NT2/D1 (cell line): ENCODE results near the gene NAV2.

Experiments used
- DNase-seq: peaks from one replicate; pipeline ENCODE4 v3.0.0-alpha.2; 2011; ENCODE audit warnings: low read depth, low spot score
- H3K27me3 ChIP-seq: 2 replicates; pipeline ENCODE4 v1.6.0; 2011; ENCODE audit warnings: mild to moderate bottlenecking; ENCODE audit not compliant: insufficient read length, insufficient read depth
- H3K36me3 ChIP-seq: 2 replicates; pipeline ENCODE4 v1.6.1; 2011; ENCODE audit warnings: mild to moderate bottlenecking, low read length, mixed read lengths; ENCODE audit not compliant: insufficient read depth, insufficient read length
- H3K4me1 ChIP-seq: 2 replicates; pipeline ENCODE4 v1.5.1; 2011; ENCODE audit not compliant: insufficient read depth, insufficient read length
- H3K4me3 ChIP-seq: 2 replicates; pipeline ENCODE4 v1.5.1; 2011; ENCODE audit warnings: low read depth; ENCODE audit not compliant: insufficient read length
- H3K9ac ChIP-seq: 2 replicates; pipeline ENCODE4 v1.6.0; 2011; ENCODE audit warnings: low read depth; ENCODE audit not compliant: insufficient read length
- H3K9me3 ChIP-seq: 2 replicates; pipeline ENCODE4 v1.5.1; 2011; ENCODE audit warnings: mild to moderate bottlenecking, low read length; ENCODE audit not compliant: insufficient read depth
- SUZ12 ChIP-seq: IDR thresholded peaks from 2 replicates; pipeline ENCODE4 v1.6.1; 2011; ENCODE audit not compliant: insufficient read length, insufficient read depth; ENCODE audit errors: extremely low read depth
- YY1 ChIP-seq: IDR thresholded peaks from 2 replicates; pipeline ENCODE4 v1.6.1; 2011; ENCODE audit not compliant: insufficient read length, insufficient read depth
- ZNF274 ChIP-seq: IDR thresholded peaks from 2 replicates; pipeline ENCODE4 v1.6.1; 2011; ENCODE audit warnings: mild to moderate bottlenecking, low read depth, low read length

The NAV2 gene

DNA sequence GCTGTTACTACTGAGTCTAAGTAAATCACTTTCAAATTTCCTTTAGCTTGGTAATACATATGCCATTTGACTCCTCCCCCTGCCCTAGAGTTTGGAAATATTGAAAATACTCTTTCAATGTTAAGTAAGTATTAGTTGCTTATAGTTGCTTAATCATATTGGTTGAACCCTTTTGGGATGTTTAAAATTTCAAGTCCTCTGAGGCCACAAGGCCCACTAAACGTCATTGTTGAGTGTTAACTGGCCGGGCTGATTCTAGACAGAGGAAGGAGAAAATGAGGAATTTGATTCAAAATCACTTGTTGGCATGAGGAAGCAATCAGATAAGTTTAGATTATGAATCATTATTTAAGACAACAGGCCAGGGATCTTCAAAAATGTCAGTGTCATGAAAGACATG is 8.5 kb downstream of the NAV2 start:
- TF ChIP-seq SUZ12 (no peak), YY1 (no peak), ZNF274 (no peak)
- Histone ChIP-seq H3K4me3 (no peak overlapping the region), H3K36me3 (no peaks in the 10 kb centered on the region), H3K9ac (no peak overlapping the region), H3K4me1 (no peaks in the 10 kb centered on the region), H3K9me3 (no peaks in the 10 kb centered on the region), H3K27me3 (peaks cover 11% of the 10 kb centered on the region)
- DNase-seq, result no peak

DNA sequence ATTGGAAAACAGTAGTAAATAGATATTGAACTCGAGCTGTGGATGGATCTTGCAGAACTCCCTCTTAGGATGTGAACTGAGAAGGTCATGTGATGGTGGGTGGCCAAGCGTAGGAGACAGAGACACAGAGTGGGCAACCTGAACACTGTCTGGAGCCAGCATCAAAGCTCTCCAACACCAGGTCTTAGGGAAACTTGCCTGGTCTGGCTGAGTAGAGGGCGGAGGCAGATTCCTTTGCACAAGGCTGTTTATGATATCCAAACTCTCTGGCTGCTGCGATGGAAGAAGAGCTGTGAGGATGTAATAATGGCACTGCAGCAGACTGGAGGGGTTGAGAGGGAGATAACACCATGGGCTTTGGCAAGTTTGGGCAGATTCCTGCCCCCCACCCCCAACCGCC is 10.1 kb downstream of the NAV2 start:
- H3K9me3 ChIP-seq, result no peaks in the 10 kb centered on the region
- no peak for DNase-seq
- TF ChIP-seq ZNF274, result no peak
- no peak for TF ChIP-seq SUZ12
- TF ChIP-seq YY1, result no peak
- no peak overlapping the region for H3K9ac ChIP-seq
- no peaks in the 10 kb centered on the region for H3K36me3 ChIP-seq
- no peaks in the 10 kb centered on the region for H3K4me1 ChIP-seq
- no peaks in the 10 kb centered on the region for H3K27me3 ChIP-seq
- H3K4me3 ChIP-seq, result no peak overlapping the region

DNA sequence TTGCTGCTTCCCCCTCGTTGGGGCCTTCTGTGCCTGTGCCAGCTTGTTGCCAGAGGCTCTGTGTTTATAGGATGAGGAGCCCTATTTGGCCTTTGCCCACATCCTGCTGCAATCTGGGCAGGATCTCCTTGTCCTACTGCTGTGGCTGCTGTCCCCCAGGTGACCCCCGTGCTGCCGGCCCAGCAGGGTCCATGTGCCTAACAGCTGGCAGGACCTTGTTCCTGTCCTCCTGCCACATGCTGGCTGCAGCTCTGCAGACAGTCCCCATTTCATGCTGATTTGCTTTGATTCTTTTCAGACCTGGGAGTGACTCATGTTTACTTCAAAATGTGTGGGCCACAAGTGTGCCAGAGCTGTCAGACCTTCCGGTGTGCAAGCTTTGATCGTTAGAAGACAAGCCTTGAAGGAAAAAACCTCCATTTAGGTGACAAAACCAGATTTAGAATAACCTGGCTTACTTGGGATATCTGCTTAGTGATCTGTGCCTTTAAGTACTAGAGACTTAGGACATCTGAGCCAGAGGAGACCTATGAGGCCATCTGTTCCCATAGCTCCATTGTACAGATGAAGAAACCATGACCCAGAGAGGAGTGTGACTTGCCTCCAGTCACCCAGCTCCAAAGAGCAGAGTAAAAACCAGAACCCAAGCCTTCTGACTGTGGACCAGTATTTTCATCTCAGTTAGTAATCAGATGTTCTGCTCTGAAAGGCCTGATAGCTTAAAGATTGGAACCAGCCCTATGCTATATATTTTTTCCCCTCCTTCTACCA is 11.1 kb downstream of the NAV2 start:
- H3K4me3 ChIP-seq, result no peak overlapping the region
- TF ChIP-seq SUZ12 (no peak), ZNF274 (no peak), YY1 (no peak)
- H3K9ac ChIP-seq, result no peak overlapping the region
- no peaks in the 10 kb centered on the region for H3K4me1 ChIP-seq
- DNase-seq, result no peak
- no peaks in the 10 kb centered on the region for H3K27me3 ChIP-seq
- H3K9me3 ChIP-seq, result no peaks in the 10 kb centered on the region
- H3K36me3 ChIP-seq, result no peaks in the 10 kb centered on the region

DNA sequence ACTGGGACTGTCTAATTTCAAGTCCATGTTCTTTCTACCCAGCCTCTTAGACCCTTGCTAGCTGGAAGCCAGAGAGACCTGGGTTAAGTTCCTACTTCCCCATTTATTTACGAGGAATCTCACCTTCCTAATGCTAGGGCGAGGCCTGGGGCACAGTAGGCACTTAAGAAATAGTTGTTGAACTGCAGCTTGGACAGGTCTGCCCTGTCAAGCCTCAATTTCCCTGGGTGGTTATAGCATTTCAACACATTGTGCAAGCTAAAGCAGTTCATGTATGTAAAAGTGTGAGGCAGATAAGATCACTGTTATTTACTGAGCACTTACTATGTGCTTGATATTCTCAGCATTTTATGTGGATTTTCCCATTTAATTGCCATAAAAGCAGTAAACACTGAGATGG is 12.1 kb downstream of the NAV2 start:
- H3K9ac ChIP-seq, result no peak overlapping the region
- no peaks in the 10 kb centered on the region for H3K27me3 ChIP-seq
- H3K36me3 ChIP-seq, result no peaks in the 10 kb centered on the region
- no peak for DNase-seq
- no peaks in the 10 kb centered on the region for H3K9me3 ChIP-seq
- no peak for TF ChIP-seq ZNF274
- TF ChIP-seq SUZ12, result no peak
- no peak for TF ChIP-seq YY1
- no peaks in the 10 kb centered on the region for H3K4me1 ChIP-seq
- H3K4me3 ChIP-seq, result no peak overlapping the region

DNA sequence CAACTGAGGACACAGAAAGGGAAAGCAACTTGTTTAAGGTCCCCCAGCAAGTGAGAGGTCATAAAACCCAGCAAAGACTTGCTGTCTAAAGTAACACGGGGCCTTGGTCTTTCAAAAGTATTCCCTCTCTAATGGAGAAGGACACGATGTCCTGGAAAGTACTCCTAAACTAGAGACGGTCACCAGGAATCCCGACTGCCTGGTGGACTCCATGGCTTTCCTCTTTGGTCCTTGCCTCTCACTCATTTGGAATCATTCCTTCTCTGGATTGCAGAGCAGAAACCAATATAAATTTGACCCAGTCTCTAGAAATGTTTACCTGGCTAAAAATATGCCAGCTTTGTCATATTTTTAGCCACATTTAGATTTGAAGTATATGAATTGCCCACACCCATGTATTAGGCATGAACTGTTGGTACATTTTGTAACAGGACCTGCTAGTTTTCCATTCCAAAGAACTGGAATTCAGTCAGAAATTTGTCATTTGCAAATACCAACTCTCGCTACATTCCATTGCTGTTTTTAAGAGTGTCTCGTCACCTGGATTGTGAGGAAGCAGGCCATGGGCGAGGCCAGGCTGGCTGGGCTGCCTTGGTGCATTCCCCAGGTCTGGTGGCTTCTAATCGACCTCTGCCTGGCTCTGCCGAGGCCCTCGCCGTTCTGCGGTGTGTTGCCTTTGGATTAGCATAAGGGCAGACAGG is 12.9 kb downstream of the NAV2 start:
- no peaks in the 10 kb centered on the region for H3K4me1 ChIP-seq
- H3K9ac ChIP-seq, result no peak overlapping the region
- H3K4me3 ChIP-seq, result no peak overlapping the region
- no peaks in the 10 kb centered on the region for H3K9me3 ChIP-seq
- no peaks in the 10 kb centered on the region for H3K27me3 ChIP-seq
- no peak for DNase-seq
- no peaks in the 10 kb centered on the region for H3K36me3 ChIP-seq
- TF ChIP-seq ZNF274 (no peak), YY1 (no peak), SUZ12 (no peak)

DNA sequence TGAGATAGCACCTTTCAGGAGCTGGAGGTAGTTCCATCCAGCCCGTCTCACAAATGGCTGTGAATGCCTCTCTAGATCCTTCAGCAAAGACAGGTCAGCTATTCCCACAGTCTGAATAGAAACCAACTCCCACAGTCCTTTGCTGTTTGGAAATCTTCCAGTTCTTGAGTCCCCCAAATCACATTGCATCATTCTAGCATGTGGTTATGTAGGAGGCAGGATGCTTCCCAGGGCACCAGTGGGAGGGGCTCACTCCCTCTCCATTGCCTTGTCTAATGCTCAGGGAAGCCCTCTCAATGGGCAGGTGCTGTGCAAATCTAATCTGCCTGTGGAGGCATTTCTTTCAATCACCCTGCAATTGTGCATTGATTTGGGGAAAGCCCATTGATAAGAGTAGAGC is 14.6 kb downstream of the NAV2 start:
- H3K9ac ChIP-seq, result no peak overlapping the region
- TF ChIP-seq ZNF274 (no peak), SUZ12 (no peak), YY1 (no peak)

DNA sequence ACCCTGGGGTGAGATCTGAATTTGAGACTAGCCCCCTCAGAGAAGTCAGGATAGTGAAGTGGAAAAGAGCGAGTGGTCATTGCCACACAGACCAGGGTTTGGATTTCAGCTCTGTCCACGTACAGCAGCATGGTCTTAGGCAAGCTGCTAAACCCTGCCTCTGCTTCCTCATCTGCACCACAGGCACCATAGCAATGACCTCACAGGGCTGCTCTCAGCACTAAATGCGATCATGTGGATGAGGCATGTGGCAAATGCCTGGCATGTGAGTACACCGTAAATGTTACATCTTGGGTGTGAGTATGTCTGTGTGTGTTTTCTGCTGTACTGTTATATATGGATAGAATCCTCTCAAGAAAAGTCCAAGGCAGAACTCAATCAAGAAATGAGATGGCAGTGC is 15.8 kb downstream of the NAV2 start:
- no peak for DNase-seq
- Histone ChIP-seq H3K36me3 (no peaks in the 10 kb centered on the region), H3K4me1 (no peaks in the 10 kb centered on the region), H3K9me3 (no peaks in the 10 kb centered on the region), H3K9ac (no peak overlapping the region), H3K27me3 (no peaks in the 10 kb centered on the region), H3K4me3 (no peak overlapping the region)
- TF ChIP-seq ZNF274, result no peak
- TF ChIP-seq YY1, result no peak
- TF ChIP-seq SUZ12, result no peak

More for the DNA sequence above, 14.6 kb downstream of the NAV2 start:
- Histone ChIP-seq H3K4me1 (no peaks in the 10 kb centered on the region), H3K9me3 (no peaks in the 10 kb centered on the region), H3K36me3 (no peaks in the 10 kb centered on the region), H3K4me3 (no peak overlapping the region), H3K27me3 (no peaks in the 10 kb centered on the region)
- DNase-seq, result no peak
